SK-N-SH (cell line): ENCODE data around the gene CADM1. TPM values are rescaled to one million over a fixed set of nuclear protein-coding genes. Genes with fewer than 3 reads are reported as not detected.

ENCODE experiments used
- CTCF ChIA-PET: fragments of 300-600, 350-600 bp; formaldehyde crosslinking; extraction: SDS; loops from one replicate; lab custom pipeline; 2021; lab: Yijun Ruan, JAX
- POLR2A ChIA-PET: fragments of 350-600 bp; sonication (Branson Sonifier 250); formaldehyde crosslinking; extraction: SDS; loops from one replicate; lab custom pipeline; 2020; ENCODE audit warnings: antibody characterized with exemption, inconsistent platforms; lab: Yijun Ruan, JAX
- DNase-seq: peaks from one replicate; pipeline ENCODE4 v3.0.0; 2012
- H2AFZ ChIP-seq: fragments of 200-600 bp; sonication (generic); 2 replicates; pipeline ENCODE4 v1.8.1; 2016; ENCODE audit warnings: antibody characterized with exemption, mild to moderate bottlenecking, low read depth
- H3F3A ChIP-seq: fragments of 200-600 bp; sonication (generic); replicated peaks from 2 replicates; pipeline ENCODE3; 2016; ENCODE audit warnings: antibody characterized with exemption, mild to moderate bottlenecking; ENCODE audit not compliant: insufficient read depth
- H3K27ac ChIP-seq, 2 experiments: fragments of 200-500 bp in 1 of 2; fragments of 200-600 bp in 1 of 2; sonication (Bioruptor generic) in 1 of 2; sonication (generic), shearing (Covaris generic) in 1 of 2; 2 replicates each; pipeline versions ENCODE4 v1.5.1 to v1.6.1; 2014 to 2016; ENCODE audit warnings: low read depth in 2 of 2, inconsistent platforms in 1 of 2, low read length in 1 of 2, mild to moderate bottlenecking in 1 of 2, mixed read lengths in 1 of 2
- H3K27me3 ChIP-seq: fragments of 200-600 bp; sonication (generic), shearing (Covaris generic); 2 replicates; pipeline ENCODE4 v1.6.1; 2016; ENCODE audit warnings: mixed run types; ENCODE audit not compliant: insufficient read depth
- H3K36me3 ChIP-seq, 2 experiments: fragments of 200-500 bp in 1 of 2; fragments of 200-600 bp in 1 of 2; sonication (Bioruptor generic) in 1 of 2; sonication (generic) in 1 of 2; replicated peaks in 1 of 2; 2 replicates each; pipeline versions ENCODE3 to v1.5.1; 2014 to 2016; ENCODE audit warnings: low read length in 1 of 2, mild to moderate bottlenecking in 1 of 2; ENCODE audit not compliant: insufficient read depth in 2 of 2, control insufficient read depth in 1 of 2
- H3K4me1 ChIP-seq, 2 experiments: fragments of 200-500 bp in 1 of 2; fragments of 200-600 bp in 1 of 2; sonication (Bioruptor generic) in 1 of 2; sonication (generic), shearing (Covaris generic) in 1 of 2; 2 replicates each; pipeline versions ENCODE4 v1.5.1 to v1.6.1; 2014 to 2016; ENCODE audit warnings: low read depth in 1 of 2, low read length in 1 of 2, mixed run types in 1 of 2; ENCODE audit not compliant: insufficient read depth in 2 of 2, control insufficient read depth in 1 of 2
- H3K4me2 ChIP-seq: fragments of 200-600 bp; sonication (generic), shearing (Covaris generic); 2 replicates; pipeline ENCODE4 v1.6.1; 2017; ENCODE audit warnings: mixed run types
- H3K4me3 ChIP-seq, 2 experiments: fragments of 200-500 bp in 1 of 2; fragments of 200-600 bp in 1 of 2; sonication (Bioruptor generic) in 1 of 2; sonication (generic), shearing (Covaris generic) in 1 of 2; 2 replicates each; pipeline versions ENCODE4 v1.5.1 to v1.8.1; 2014 to 2016; ENCODE audit warnings: low read depth in 2 of 2, inconsistent platforms in 1 of 2, low read length in 1 of 2, mild to moderate bottlenecking in 1 of 2, mixed read lengths in 1 of 2, moderate library complexity in 1 of 2
- H3K79me2 ChIP-seq: fragments of 200-600 bp; sonication (generic); 2 replicates; pipeline ENCODE4 v1.8.1; 2017; ENCODE audit warnings: mild to moderate bottlenecking; ENCODE audit not compliant: insufficient read depth
- H3K9ac ChIP-seq: fragments of 200-600 bp; sonication (generic); 2 replicates; pipeline ENCODE4 v1.6.1; 2017; ENCODE audit warnings: mixed run types
- H3K9me2 ChIP-seq: fragments of 200-600 bp; sonication (generic); 2 replicates; pipeline ENCODE4 v1.6.1; 2017; ENCODE audit warnings: mixed run types
- H3K9me3 ChIP-seq: fragments of 200-600 bp; sonication (generic); 2 replicates; pipeline ENCODE4 v1.6.1; 2017; ENCODE audit warnings: mixed run types, mild to moderate bottlenecking, moderate library complexity
- H4K20me1 ChIP-seq: fragments of 200-600 bp; sonication (generic); 2 replicates; pipeline ENCODE4 v1.6.1; 2017; ENCODE audit warnings: mild to moderate bottlenecking, mixed run types; ENCODE audit not compliant: insufficient read depth
- ELF1 ChIP-seq: IDR thresholded peaks from 2 replicates; pipeline ENCODE4 v1.4.0; 2012
- EP300 ChIP-seq, 2 experiments: IDR thresholded peaks; 2 replicates each; pipeline versions ENCODE4 v1.4.0 to v1.6.1; 2012; ENCODE audit warnings: borderline replicate concordance in 1 of 2, low read depth in 1 of 2, low read length in 1 of 2
- FOXM1 ChIP-seq: IDR thresholded peaks from 2 replicates; pipeline ENCODE4 v1.4.0; 2012; ENCODE audit warnings: low read depth, mild to moderate bottlenecking
- GABPA ChIP-seq: IDR thresholded peaks from 2 replicates; pipeline ENCODE4 v1.4.0; 2012; ENCODE audit warnings: low read depth, mild to moderate bottlenecking
- MAX ChIP-seq: IDR thresholded peaks from 2 replicates; pipeline ENCODE4 v1.4.0; 2012; ENCODE audit warnings: low read depth
- MEF2A ChIP-seq: IDR thresholded peaks from 2 replicates; pipeline ENCODE4 v1.4.0; 2012; ENCODE audit warnings: low read depth, borderline replicate concordance
- MXI1 ChIP-seq: IDR thresholded peaks from 2 replicates; pipeline ENCODE4 v1.6.1; 2012; ENCODE audit warnings: mild to moderate bottlenecking, low read depth, low read length, improper control_type of control experiment
- POLR2AphosphoS5 ChIP-seq: IDR thresholded peaks from 2 replicates; pipeline ENCODE4 v1.6.1; 2012; ENCODE audit warnings: low read depth, low read length
- RAD21 ChIP-seq: IDR thresholded peaks from 2 replicates; pipeline ENCODE4 v1.6.1; 2012; ENCODE audit warnings: mild to moderate bottlenecking, low read length
- RCOR1 ChIP-seq: fragments of 150-350 bp; IDR thresholded peaks from 2 replicates; pipeline ENCODE4 v1.6.1; 2017; ENCODE audit warnings: antibody characterized with exemption, low read length
- REST ChIP-seq: IDR thresholded peaks from 2 replicates; pipeline ENCODE4 v1.6.1; 2012; ENCODE audit warnings: mild to moderate bottlenecking, low read depth, low read length, moderate library complexity
- TAF1 ChIP-seq: IDR thresholded peaks from 2 replicates; pipeline ENCODE4 v1.6.1; 2012; ENCODE audit warnings: low read depth, mild to moderate bottlenecking, low read length, moderate library complexity, borderline replicate concordance
- TCF12 ChIP-seq: IDR thresholded peaks from 2 replicates; pipeline ENCODE4 v1.4.0; 2012
- YY1 ChIP-seq: IDR thresholded peaks from 2 replicates; pipeline ENCODE4 v1.4.0; 2012; ENCODE audit warnings: low read depth, mild to moderate bottlenecking
- WGBS: methylation state at CpG from one replicate; pipeline ENCODE4 v1.1.6; 2017; ENCODE audit warnings: low lambda C conversion rate; 5-methylcytosine and 5-hydroxymethylcytosine counted together
- polyA plus RNA-seq, 3 experiments: library from polyadenylated mRNA; depleted of rRNA; stranded (reverse); fragments of >200 nt; gene quantifications; 2 replicates each; pipeline ENCODE4 v1.2.3, GENCODE V29; 2012
- TF ChIP-seq, protein P1 (sequence below): fragments of 200-600 bp; sonication (generic); IDR thresholded peaks from 2 replicates; pipeline ENCODE4 v1.6.1; 2017; ENCODE audit warnings: antibody characterized with exemption, mild to moderate bottlenecking, moderate library complexity
- TF ChIP-seq, protein P2 (sequence below): fragments of 150-350 bp; IDR thresholded peaks from 2 replicates; pipeline ENCODE4 v1.6.1; 2016; ENCODE audit warnings: mild to moderate bottlenecking, low read depth, low read length

Gene CADM1
- polyA plus RNA-seq, 1 of the 3 experiments (the other 2 are of a cell fraction): 7.9 TPM

DNA sequence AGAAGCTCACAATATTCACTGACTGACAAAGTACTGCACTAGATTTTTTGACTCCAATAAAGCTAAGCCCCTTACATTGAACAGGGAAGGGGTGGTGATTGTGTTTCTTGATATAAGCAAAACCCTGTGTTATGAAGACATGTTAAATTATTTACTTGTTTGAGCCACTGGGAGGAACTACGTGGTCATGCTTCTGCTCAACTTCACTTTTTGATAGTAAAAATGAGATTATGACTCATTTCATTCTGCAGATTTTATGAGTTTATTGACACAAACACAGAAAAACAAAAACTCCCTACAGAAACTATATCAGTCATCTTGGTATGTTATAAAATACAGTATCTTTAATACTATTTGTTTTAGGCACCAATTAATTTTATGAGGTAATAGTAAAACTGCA is 124.7 kb downstream of the CADM1 start:
- H3K4me1 ChIP-seq: peaks cover 0 to 6% of the 10 kb centered on the region in 2 experiments; a peak in 2 of 4 replicates
- no peak overlapping the region for H3K4me2 ChIP-seq
- no peak overlapping the region for H3K27ac ChIP-seq
- no peaks in the 10 kb centered on the region for H3K9me3 ChIP-seq
- H3K36me3 ChIP-seq: peaks cover 0 to 3% of the 10 kb centered on the region in 2 experiments
- no peaks in the 10 kb centered on the region for H3K9me2 ChIP-seq
- no peak for TF ChIP-seq REST
- peak; percentile 33 for TF ChIP-seq RAD21
- TF ChIP-seq, all 33 proteins: peak for 1
- Histone ChIP-seq H3K27me3 (no peaks in the 10 kb centered on the region), H3K4me3 (no peak overlapping the region), H3K79me2 (no peaks in the 10 kb centered on the region), H2AFZ (no peak overlapping the region), H3F3A (no peaks in the 10 kb centered on the region), H4K20me1 (no peaks in the 10 kb centered on the region), H3K9ac (no peak overlapping the region)
- WGBS: 65% methylated on average over 1 of the region's 1 CpG
- ChIA-PET POLR2A (no interaction called here), CTCF (interaction anchor here (1.2 to 1.6 kb wide), 4 partner anchors 9 to 22 kb away, joined by 3 read pairs; no protein-coding TSS in a partner anchor)
- no peak for DNase-seq

DNA sequence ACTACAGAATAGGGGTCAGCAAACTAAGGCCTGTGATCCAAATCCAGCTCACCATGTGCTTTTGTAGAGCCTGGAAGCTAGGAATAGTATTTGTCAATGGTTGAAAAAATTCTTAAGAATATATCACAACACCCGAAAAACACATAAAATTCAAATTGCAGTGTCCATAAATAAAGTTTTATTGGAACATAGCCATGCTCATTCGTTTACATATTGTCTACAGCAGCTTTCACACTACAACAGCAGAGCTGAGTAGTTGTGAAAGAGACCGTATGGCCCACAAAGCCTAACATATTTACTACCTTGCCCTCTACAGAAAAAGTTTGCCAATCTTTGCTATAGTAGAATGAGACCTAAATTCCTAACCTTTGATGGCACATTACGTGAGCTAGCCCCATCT is 125.7 kb downstream of the CADM1 start:
- Histone ChIP-seq H2AFZ (no peak overlapping the region), H3K36me3 (peaks cover 0 to 3% of the 10 kb centered on the region in 2 experiments), H3F3A (no peaks in the 10 kb centered on the region), H3K4me1 (peaks cover 0 to 4% of the 10 kb centered on the region in 2 experiments; a peak in 1 of 4 replicates), H3K4me2 (no peak overlapping the region), H3K9me3 (no peaks in the 10 kb centered on the region), H3K4me3 (no peak overlapping the region), H3K9me2 (no peaks in the 10 kb centered on the region), H3K79me2 (no peaks in the 10 kb centered on the region), H3K9ac (no peak overlapping the region), H3K27ac (no peak overlapping the region), H4K20me1 (no peaks in the 10 kb centered on the region), H3K27me3 (no peaks in the 10 kb centered on the region)
- no peak for DNase-seq
- POLR2A ChIA-PET: no interaction called here
- WGBS: 58% methylated on average over 4 of the region's 4 CpGs
- CTCF ChIA-PET: interaction anchor here (1.2 to 1.6 kb wide), 2 partner anchors 10 to 21 kb away, joined by 3 read pairs; no protein-coding TSS in a partner anchor
- TF ChIP-seq TCF12 (no peak), REST (no peak), MEF2A (no peak), TAF1 (no peak), FOXM1 (no peak), MXI1 (no peak), RAD21 (no peak), EP300 (IDR thresholded peaks at IDR 0.05; ENCODE audit: borderline replicate concordance in 1 of 2, low read depth in 1 of 2, low read length in 1 of 2) (no peak), RCOR1 (no peak), ELF1 (no peak), YY1 (no peak), MAX (no peak), POLR2AphosphoS5 (no peak), GABPA (no peak)
- TF ChIP-seq, protein P1, sequence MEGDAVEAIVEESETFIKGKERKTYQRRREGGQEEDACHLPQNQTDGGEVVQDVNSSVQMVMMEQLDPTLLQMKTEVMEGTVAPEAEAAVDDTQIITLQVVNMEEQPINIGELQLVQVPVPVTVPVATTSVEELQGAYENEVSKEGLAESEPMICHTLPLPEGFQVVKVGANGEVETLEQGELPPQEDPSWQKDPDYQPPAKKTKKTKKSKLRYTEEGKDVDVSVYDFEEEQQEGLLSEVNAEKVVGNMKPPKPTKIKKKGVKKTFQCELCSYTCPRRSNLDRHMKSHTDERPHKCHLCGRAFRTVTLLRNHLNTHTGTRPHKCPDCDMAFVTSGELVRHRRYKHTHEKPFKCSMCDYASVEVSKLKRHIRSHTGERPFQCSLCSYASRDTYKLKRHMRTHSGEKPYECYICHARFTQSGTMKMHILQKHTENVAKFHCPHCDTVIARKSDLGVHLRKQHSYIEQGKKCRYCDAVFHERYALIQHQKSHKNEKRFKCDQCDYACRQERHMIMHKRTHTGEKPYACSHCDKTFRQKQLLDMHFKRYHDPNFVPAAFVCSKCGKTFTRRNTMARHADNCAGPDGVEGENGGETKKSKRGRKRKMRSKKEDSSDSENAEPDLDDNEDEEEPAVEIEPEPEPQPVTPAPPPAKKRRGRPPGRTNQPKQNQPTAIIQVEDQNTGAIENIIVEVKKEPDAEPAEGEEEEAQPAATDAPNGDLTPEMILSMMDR: no peak
- TF ChIP-seq, protein P2, sequence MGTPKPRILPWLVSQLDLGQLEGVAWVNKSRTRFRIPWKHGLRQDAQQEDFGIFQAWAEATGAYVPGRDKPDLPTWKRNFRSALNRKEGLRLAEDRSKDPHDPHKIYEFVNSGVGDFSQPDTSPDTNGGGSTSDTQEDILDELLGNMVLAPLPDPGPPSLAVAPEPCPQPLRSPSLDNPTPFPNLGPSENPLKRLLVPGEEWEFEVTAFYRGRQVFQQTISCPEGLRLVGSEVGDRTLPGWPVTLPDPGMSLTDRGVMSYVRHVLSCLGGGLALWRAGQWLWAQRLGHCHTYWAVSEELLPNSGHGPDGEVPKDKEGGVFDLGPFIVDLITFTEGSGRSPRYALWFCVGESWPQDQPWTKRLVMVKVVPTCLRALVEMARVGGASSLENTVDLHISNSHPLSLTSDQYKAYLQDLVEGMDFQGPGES: no peak
